SK-N-MC (cell line): ENCODE measurements around the gene GRM7.

ENCODE experiments used
- DNase-seq: peaks from one replicate; pipeline ENCODE4 v3.0.0-alpha.2; 2011; ENCODE audit warnings: low read depth, low spot score
- H3K27ac ChIP-seq: fragments of 200-600 bp; sonication (generic); 2 replicates; pipeline ENCODE4 v1.5.1; 2016; ENCODE audit warnings: mixed run types
- H3K36me3 ChIP-seq: fragments of 200-600 bp; sonication (generic); 2 replicates; pipeline ENCODE4 v1.6.1; 2017; ENCODE audit warnings: antibody characterized with exemption, low read length, mixed read lengths; ENCODE audit not compliant: insufficient read depth
- H3K4me3 ChIP-seq: fragments of 200-600 bp; sonication (generic); 2 replicates; pipeline ENCODE4 v1.5.1; 2016
- H3K9ac ChIP-seq: fragments of 200-600 bp; sonication (generic); 2 replicates; pipeline ENCODE4 v1.8.0; 2017; ENCODE audit warnings: mixed run types, mixed read lengths; ENCODE audit not compliant: insufficient read length
- H3K9me3 ChIP-seq: fragments of 200-600 bp; sonication (generic); 2 replicates; pipeline ENCODE4 v1.6.1; 2017; ENCODE audit warnings: low read depth, mild to moderate bottlenecking, antibody characterized with exemption, low read length, moderate library complexity, mixed read lengths
- EZH2 ChIP-seq: fragments of 200-600 bp; sonication (generic); IDR thresholded peaks from one replicate; pipeline ENCODE4 v1.6.1; 2017; ENCODE audit warnings: antibody characterized with exemption
- FOXP2 ChIP-seq: optimal IDR thresholded peaks from 2 replicates; pipeline ENCODE3; 2011; ENCODE audit warnings: mild to moderate bottlenecking, moderate library complexity; ENCODE audit not compliant: insufficient read depth; ENCODE audit errors: extremely low read length, control extremely low read depth
- POLR2AphosphoS5 ChIP-seq: IDR thresholded peaks from 2 replicates; pipeline ENCODE4 v1.6.1; 2012; ENCODE audit warnings: mild to moderate bottlenecking, low read depth, low read length, borderline replicate concordance

GRM7 gene

DNA sequence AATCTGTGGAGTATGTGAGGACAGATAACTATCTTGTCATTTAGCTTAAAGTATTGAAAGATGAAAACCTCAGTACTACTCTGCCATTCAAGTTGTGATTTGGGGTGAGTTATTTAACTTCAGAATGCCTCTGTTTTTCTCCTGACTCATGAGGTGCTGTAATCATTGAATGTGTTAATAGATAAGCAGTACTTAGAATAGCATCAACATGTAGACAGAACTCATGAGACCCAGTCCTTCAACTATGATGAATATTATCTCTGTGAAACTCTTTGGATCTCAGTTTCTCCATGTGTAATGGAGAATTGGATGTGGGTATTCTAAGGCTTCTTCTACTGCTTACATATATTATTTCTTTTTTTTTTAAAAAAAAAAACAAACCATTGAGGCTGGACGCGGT lies 431.4 kb downstream of the GRM7 start:
- H3K27ac ChIP-seq, result no peak overlapping the region
- no peak overlapping the region for H3K9ac ChIP-seq
- TF ChIP-seq FOXP2 (no peak), EZH2 (no peak), POLR2AphosphoS5 (no peak)
- no peak for DNase-seq
- no peaks in the 10 kb centered on the region for H3K36me3 ChIP-seq
- no peak overlapping the region for H3K4me3 ChIP-seq
- H3K9me3 ChIP-seq, result no peaks in the 10 kb centered on the region

- Histone ChIP-seq H3K9ac (no peak overlapping the region), H3K27ac (no peak overlapping the region), H3K9me3 (no peaks in the 10 kb centered on the region), H3K36me3 (no peaks in the 10 kb centered on the region), H3K4me3 (no peak overlapping the region)
- TF ChIP-seq POLR2AphosphoS5 (no peak), FOXP2 (no peak), EZH2 (no peak)
- DNase-seq, result no peak
Measured at GRCh38 chr3:7293286-7293685, 432.4 kb downstream of the GRM7 start.

- no peak overlapping the region for H3K4me3 ChIP-seq
- no peak for TF ChIP-seq FOXP2
- TF ChIP-seq EZH2, result no peak
- TF ChIP-seq POLR2AphosphoS5, result no peak
- DNase-seq, result no peak
- no peaks in the 10 kb centered on the region for H3K9me3 ChIP-seq
- no peaks in the 10 kb centered on the region for H3K36me3 ChIP-seq
- H3K9ac ChIP-seq, result no peak overlapping the region
- no peak overlapping the region for H3K27ac ChIP-seq
Measured at GRCh38 chr3:7305561-7305960, 444.6 kb downstream of the GRM7 start.

- DNase-seq, result no peak
- Histone ChIP-seq H3K4me3 (no peak overlapping the region), H3K9ac (no peak overlapping the region), H3K36me3 (no peaks in the 10 kb centered on the region), H3K27ac (peak overlapping the region; percentile 70), H3K9me3 (no peaks in the 10 kb centered on the region)
- TF ChIP-seq EZH2 (no peak), FOXP2 (no peak), POLR2AphosphoS5 (no peak)
Measured at GRCh38 chr3:7306901-7307300, 446.0 kb downstream of the GRM7 start.

GRCh38 chr3:7307410-7307809 lies 446.5 kb downstream of the GRM7 start:
- Histone ChIP-seq H3K9ac (no peak overlapping the region), H3K27ac (peak overlapping the region; percentile 70), H3K9me3 (no peaks in the 10 kb centered on the region), H3K36me3 (no peaks in the 10 kb centered on the region), H3K4me3 (no peak overlapping the region)
- TF ChIP-seq FOXP2, result no peak
- TF ChIP-seq EZH2, result no peak
- no peak for TF ChIP-seq POLR2AphosphoS5
- DNase-seq, result peak; percentile 24

- peak; percentile 60 for DNase-seq
- peak overlapping the region; percentile 87 for H3K27ac ChIP-seq
Measured at GRCh38 chr3:7309641-7310102, 448.8 kb downstream of the GRM7 start.

GRCh38 chr3:7315037-7315436 lies 454.1 kb downstream of the GRM7 start:
- Histone ChIP-seq H3K9ac (no peak overlapping the region), H3K4me3 (no peak overlapping the region), H3K36me3 (no peaks in the 10 kb centered on the region), H3K9me3 (no peaks in the 10 kb centered on the region), H3K27ac (no peak overlapping the region)
- no peak for DNase-seq
- TF ChIP-seq POLR2AphosphoS5 (no peak), EZH2 (no peak), FOXP2 (no peak)

More at GRCh38 chr3:7309641-7310102, 448.8 kb downstream of the GRM7 start:
- TF ChIP-seq POLR2AphosphoS5 (no peak), EZH2 (no peak), FOXP2 (no peak)
- Histone ChIP-seq H3K9ac (no peak overlapping the region), H3K36me3 (no peaks in the 10 kb centered on the region), H3K4me3 (peak overlapping the region; percentile 58), H3K9me3 (no peaks in the 10 kb centered on the region)

DNA sequence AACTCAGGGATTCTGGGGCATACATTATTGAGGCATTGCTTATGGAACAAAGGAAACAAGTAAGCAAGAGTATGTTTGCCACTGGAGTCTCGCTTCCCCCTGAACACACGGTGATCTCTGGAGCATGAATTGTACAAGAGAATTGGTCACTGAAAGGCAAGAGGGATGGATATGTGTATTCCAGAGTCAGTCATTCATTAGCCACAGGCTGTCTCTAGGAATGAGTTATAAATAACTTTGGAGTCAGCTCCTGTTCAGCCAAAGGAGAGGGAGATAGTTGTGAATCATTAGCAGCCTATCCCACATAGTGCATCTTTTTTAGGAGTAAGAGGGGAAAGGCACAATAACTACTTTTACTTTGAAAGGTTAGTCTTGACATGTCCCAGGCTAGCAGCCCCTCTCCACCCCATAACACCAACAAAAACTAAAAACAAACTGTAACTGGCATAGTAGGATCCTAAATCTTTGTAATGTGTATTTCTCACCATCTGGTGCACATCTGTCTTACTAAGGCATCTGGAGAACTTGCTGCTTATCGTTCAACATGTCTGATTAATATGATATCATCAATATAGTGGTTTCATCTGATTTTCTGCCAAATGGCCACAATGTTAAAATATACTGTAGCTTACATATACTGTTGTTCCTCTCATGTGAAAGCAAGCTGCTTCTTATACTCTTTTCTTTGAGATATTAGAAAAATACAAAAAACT lies 462.2 kb downstream of the GRM7 start:
- DNase-seq, result no peak
- Histone ChIP-seq H3K9me3 (no peaks in the 10 kb centered on the region), H3K27ac (no peak overlapping the region), H3K9ac (no peak overlapping the region), H3K4me3 (no peak overlapping the region), H3K36me3 (no peaks in the 10 kb centered on the region)
- no peak for TF ChIP-seq EZH2

DNA sequence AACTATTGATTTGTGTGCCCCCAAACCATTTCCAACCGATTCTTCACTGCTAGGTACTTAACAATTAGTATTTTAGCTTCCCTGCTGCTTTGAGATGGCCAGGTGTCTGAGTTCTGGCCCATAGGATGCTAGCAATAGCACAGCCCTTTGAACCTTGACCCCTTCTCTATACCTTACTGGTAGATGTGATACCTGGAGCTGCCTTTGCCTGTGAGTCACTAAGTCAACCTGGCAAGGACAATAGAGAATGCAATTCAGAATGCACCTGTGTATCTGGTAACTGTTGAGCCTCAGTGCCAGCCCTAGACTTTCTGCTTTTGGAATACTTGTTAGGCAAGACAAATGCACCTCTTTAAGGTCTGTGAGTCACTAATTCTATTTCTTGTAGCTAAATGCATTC lies 467.4 kb downstream of the GRM7 start:
- Histone ChIP-seq H3K9me3 (no peaks in the 10 kb centered on the region), H3K27ac (no peak overlapping the region), H3K36me3 (no peaks in the 10 kb centered on the region), H3K9ac (no peak overlapping the region), H3K4me3 (no peak overlapping the region)
- DNase-seq, result no peak
- TF ChIP-seq POLR2AphosphoS5 (no peak), FOXP2 (no peak), EZH2 (no peak)
